ENCODE measurements around the gene MPV17L2.

DNA sequence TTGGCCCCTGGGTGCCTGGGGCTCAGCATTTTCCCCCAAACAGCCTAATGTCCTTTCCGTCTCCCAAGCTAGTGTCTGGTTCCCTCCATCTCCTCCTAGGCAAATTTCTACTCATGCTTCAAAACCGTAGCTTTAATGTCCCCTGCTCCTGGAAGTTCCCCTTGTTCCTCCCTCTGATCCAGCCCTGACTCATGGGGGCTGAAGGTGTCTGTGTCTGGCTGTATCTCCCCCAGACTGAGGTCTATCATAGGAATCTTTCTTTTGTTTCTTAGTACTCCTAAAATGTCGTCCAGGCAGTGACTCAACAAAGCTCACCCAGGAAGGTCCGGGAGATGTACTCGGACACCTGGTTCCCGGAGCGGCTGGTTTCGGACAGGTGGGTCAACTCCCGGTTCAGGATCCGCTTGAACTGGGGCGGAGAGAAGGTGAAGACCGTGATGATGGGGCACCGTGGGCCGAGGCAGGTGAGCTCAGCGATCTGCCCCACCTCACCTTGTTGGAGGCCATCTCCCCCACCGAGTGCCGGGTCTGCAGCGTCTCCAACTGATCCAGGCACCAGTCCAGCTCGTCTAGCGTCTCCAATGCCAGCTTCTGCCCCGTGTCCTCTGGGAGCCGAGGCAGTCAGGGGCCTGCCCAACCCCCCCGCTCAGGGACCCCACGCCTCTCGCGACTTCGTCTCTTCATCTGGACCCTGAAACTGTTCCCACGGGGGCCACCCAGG, 27.1 kb downstream of the MPV17L2 start:
- TF ChIP-seq, protein P1, sequence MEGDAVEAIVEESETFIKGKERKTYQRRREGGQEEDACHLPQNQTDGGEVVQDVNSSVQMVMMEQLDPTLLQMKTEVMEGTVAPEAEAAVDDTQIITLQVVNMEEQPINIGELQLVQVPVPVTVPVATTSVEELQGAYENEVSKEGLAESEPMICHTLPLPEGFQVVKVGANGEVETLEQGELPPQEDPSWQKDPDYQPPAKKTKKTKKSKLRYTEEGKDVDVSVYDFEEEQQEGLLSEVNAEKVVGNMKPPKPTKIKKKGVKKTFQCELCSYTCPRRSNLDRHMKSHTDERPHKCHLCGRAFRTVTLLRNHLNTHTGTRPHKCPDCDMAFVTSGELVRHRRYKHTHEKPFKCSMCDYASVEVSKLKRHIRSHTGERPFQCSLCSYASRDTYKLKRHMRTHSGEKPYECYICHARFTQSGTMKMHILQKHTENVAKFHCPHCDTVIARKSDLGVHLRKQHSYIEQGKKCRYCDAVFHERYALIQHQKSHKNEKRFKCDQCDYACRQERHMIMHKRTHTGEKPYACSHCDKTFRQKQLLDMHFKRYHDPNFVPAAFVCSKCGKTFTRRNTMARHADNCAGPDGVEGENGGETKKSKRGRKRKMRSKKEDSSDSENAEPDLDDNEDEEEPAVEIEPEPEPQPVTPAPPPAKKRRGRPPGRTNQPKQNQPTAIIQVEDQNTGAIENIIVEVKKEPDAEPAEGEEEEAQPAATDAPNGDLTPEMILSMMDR (IDR thresholded peaks at IDR 0.05) = no peak
- TF ChIP-seq EZH2 (IDR thresholded peaks at IDR 0.05; ENCODE audit: borderline replicate concordance, insufficient read depth, low read depth, low read length, poor library complexity, severe bottlenecking) = no peak
